ENCODE data around the gene NLGN4X. TPM values are rescaled to one million over a fixed set of nuclear protein-coding genes. Genes with fewer than 3 reads are reported as not detected.

Gene NLGN4X
- polyA plus RNA-seq, 3 donors = 11.9 to 13.0 (median 12.4) TPM

DNA sequence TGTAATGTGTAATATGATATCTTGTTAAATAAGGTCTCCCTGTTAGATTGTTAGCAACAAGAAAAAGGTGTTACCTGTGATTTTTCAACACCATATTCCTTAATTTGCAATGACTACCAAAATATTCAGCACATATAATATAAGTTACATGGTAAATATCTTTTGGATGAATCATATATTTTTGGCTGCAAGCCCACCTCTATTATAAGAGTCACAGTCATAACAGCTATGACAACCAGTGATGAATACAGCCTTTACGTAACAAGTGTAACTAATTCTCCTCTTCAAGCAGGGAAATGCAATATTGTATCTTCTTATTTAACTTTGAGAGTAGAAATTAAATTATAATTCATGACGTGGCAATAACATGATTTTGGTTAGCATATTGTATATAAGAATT lies 187.0 kb downstream of the NLGN4X start:
- no peak for DNase-seq (ENCODE audit: extremely low read depth in 1 of 11, low read depth in 9 of 11, low spot score in 4 of 11)

DNA sequence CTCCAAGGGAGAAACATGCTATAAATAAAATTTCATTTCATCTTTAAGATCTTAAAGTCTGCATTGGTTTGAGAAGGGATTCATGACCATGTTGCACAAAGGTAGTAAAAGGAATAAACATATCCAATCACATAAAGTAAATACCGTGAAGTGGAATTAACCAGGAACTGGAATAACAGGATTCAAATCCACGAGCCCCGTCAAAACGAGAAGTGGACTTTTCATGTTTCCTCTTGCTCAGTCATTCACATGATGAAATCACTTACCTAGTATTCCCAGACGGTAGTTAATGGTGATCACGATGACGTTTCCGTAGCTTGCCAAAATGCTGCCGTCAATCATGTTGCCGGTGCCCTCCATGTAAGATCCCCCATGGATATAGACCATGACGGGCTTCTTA lies 199.7 kb downstream of the NLGN4X start:
- no peak for DNase-seq (ENCODE audit: extremely low read depth in 1 of 11, low read depth in 9 of 11, low spot score in 4 of 11)

DNA sequence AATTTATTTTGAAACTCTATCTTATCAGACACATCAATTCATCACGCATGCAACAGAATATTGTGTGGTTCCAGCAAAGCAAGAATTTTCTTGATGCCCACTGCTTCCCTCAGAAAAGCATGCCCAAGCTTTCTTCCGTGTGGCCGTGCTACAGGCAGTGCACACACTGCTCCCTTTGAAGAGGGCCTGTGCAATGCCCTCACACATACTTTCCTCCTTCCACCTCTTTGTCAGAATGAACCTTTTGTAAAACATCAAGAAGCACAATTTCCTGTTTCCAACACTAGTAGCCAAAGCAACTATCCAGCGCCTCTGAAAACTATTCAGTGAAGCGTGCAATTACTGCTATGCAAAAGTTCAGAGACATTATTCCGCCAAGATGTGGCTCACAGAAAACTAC lies 201.7 kb downstream of the NLGN4X start:
- DNase-seq (ENCODE audit: extremely low read depth in 1 of 11, low read depth in 9 of 11, low spot score in 4 of 11) = peak in 2 of 11 donors; percentile 3 to 5

DNA sequence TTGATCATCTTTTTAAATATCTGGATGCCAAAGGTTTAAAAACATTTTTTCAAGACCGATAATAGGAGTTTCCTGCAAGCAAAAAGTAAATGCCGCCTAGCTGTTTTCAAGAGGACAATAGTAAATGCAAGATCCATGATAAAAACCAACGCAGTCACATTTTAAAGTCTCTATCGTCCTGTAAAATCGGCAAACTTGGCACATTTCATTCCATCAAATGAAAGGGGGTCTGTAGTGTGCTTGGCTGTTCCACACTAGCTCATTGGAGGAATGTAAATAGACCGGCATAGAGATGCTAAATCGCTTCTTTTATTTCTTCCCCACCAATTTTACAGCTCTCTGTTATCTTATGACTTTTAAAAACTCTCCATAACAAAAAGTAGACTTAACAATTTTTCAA lies 202.2 kb downstream of the NLGN4X start:
- DNase-seq (ENCODE audit: extremely low read depth in 1 of 11, low read depth in 9 of 11, low spot score in 4 of 11) = no peak

DNA sequence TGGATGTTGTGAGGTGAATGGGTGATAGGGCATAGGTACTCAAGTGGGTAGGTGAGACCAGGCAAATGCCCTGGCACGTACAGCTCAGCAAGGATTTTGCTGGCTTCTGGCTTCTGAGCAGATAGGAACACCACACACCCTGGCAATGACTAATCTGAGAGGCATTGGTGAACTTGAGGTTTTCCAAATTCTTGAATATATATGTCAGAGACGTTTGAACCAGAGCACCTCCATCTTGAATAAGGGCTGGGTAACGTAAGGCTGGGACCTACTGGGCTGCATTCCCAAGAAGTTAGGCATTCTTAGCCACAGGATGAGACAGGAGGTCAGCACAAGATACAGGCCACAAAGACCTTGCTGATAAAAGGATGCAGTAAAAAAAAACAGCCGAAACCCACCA lies 204.5 kb downstream of the NLGN4X start:
- DNase-seq (ENCODE audit: extremely low read depth in 1 of 11, low read depth in 9 of 11, low spot score in 4 of 11) = no peak

DNA sequence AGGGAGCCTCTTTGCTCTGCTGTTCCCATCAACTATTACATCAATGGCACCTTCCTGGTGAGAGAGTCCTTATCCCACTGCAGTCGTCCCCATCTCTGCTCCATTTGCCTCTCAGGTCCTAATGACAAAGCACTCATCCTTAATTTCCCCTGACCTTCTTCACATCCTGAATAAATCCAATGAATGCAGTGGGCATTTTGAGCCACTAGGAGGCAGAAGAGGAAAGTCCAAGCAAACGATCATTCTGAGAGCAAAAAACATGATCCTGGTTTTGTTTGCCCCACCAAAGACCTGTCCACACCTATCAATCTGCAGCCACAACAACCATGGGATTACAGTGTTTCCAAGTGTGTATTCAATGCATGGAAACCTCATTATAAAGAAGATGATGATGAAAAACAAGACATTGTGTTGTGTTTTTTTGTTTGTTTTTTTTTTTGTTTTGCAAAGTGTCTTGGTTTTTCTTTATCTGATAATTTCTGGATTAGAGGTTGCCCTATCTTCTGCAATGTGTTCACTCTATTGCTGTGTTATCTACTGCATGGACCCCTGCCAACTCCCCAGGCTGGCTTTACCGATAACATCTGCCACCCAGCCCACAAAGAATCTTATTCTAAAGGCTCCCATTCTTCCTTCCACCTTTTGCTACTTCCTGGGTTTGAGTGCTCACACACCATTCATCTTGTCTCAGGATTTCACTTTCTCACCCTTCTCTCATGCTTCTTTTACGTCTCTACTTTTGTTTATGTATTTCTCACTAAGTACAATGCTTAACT lies 207.2 kb downstream of the NLGN4X start:
- peak in 9 of 11 donors; percentile 0 to 46 (median 17) for DNase-seq (ENCODE audit: extremely low read depth in 1 of 11, low read depth in 9 of 11, low spot score in 4 of 11)

DNA sequence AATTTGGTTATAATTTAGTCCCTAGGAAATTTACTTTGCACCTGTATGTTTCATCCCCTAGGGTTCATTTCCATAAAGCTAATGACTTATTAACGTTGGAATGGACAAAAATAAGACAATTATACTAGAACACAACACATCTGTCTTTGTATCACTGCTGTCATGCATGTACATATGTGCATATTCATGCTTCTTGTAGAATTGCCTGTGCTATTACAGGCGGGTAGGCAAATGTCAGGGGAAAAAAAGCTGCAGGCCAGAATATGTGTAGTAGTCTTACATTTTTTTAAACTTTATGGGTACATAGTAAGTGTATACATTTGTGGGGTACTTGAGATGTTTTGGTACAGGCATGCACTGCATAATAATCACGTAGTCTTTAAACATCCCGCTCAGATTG lies 209.6 kb downstream of the NLGN4X start:
- no peak for DNase-seq (ENCODE audit: extremely low read depth in 1 of 11, low read depth in 9 of 11, low spot score in 4 of 11)

DNA sequence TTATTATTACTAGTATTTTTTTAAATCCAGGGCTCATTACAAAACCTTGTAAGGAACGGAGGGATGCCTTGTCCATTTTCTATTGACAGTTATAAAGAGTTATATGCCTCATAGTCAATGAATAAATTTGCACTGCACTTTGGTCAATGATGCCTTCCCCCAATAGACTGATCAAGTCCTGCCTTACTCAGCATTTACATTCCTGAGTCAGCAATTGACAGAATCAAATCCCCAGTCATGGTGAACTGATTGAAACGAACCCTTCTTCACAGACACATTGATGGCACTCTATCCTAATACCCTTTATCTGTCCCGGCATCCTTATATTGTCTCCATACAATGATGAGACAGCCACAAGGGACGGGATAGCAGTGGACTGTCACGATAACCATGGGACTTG lies 213.2 kb downstream of the NLGN4X start:
- no peak for DNase-seq (ENCODE audit: extremely low read depth in 1 of 11, low read depth in 9 of 11, low spot score in 4 of 11)

DNA sequence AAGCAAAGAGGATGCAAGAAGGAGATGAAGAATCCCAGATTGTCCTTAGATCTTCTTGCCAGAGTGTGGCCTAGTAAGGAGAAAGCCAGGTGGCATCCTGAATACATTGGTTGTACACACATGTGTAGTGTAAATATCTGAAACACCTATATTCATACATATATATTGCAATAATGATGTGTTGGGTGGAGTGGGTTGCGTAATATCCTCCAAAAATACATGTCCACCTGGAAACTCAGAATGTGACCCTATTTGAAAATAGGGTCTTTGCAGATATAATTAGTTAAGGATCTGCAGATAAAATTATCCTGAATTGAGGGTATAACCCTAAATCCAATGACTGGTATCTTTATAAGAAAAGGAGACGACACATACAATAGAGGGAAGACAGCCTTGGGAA lies 216.3 kb downstream of the NLGN4X start:
- DNase-seq (ENCODE audit: extremely low read depth in 1 of 11, low read depth in 9 of 11, low spot score in 4 of 11) = no peak

DNA sequence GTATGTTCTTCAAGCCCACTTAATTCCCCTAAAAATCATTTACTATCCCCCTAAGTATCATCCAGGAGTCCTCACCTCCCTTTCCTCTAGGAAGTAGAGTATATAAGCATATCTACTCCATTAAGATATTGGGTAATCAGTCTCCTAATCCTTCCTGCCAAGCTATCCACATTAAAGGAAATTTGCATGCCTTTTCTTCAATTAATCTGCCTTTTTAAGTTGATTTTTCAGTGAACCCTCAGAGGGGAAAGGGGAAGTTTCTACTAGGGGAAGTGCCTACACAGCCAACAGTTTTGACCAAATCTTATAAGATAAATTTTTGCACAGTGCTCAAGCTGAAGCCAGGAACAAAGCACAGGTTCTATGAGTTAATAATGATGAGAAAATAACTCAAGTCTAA lies 222.8 kb downstream of the NLGN4X start:
- DNase-seq (ENCODE audit: extremely low read depth in 1 of 11, low read depth in 9 of 11, low spot score in 4 of 11) = no peak

DNA sequence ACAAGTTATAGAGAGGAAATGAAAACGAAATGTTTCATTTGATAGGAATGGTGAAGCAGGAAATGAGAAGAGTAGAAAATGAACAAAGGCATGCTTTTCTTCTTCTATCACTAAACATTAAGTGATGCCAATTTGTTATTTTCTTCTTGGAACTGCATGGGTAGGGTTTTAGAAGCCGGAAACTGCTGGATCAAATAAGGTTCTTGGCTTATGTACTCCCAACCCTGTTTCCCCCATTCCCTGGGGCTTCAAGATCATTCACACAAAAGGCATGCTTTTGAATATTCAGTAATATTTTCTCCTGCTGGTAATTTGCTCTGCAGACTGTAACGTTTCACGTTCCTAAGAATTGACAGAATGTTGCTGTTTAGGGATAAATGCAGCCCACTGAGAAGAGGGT lies 224.1 kb downstream of the NLGN4X start:
- no peak for DNase-seq (ENCODE audit: extremely low read depth in 1 of 11, low read depth in 9 of 11, low spot score in 4 of 11)

DNA sequence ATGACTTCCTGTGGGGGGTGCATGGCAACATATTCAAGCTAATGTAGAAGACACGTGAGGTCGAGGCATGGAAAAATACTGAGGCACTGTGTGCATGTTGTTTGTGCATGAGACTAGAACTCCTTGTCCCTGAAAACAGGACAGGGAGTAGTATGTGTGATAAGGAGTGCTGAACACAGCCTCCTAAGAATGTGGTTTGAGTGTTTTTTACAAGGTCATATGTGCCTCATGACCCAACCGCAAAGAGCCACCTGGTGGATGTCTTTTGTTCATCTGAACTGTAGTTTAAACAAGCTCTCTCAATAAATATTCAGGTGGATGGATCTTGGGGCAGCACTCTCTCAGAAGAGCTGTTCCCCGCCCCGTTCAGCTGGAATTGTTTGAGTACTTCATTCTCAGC lies 226.6 kb downstream of the NLGN4X start:
- no peak for DNase-seq (ENCODE audit: extremely low read depth in 1 of 11, low read depth in 9 of 11, low spot score in 4 of 11)

DNA sequence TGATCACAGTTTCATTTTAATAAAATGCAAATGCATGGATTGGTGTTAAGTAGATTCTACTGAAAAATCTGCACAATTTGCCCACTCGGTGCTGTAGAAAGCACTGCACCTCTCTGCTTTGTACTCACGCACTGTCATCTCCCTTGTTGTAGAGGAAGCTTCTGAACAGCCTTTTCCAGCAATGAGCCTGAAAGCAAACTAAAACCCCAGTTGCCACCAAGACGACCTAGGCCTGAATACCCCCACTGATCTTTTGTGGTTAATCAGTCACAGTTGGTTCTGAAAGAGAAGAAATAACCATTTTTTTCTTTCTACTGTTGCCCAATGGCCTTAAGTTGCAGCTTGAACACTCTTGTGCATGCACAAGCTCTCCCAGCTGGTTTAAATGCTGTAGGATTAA lies 229.8 kb downstream of the NLGN4X start:
- DNase-seq (ENCODE audit: extremely low read depth in 1 of 11, low read depth in 9 of 11, low spot score in 4 of 11) = no peak

DNA sequence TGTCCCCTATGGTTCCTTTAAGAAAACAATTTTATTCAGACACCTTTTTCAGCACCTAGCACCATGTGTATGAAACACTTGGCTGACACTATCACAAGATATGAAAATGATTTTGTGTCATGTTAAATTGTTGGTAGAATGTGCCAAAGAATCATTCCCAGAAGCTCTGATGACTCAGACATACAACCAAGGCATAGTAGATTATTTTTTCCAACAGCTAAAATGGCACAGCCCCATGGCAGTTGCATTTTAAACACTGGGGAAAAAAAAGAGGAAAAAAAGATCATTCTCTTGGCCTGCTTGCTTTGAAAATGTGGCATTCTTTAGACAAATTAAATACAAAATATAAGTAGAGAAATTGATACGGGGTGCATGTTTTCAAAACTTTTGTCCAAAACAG lies 230.2 kb downstream of the NLGN4X start:
- no peak for DNase-seq (ENCODE audit: extremely low read depth in 1 of 11, low read depth in 9 of 11, low spot score in 4 of 11)

DNA sequence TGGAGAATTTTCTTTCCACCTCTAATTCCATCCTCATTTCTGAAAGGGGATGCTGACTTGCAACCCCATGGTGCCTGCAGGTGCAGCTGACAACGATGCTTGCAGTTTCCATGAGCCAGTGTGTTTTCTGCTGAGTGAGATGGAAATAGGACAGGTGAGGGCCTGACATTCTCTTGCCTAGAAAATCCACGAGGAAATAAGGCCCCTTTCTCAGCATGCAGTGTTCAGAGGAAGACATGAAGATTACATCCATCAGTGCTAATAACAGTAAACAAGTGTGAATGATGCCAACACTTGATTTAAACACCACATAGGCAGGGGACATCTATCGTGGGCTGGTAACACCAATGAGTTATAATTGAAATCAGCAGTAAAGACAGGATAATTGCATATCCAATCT lies 237.3 kb downstream of the NLGN4X start:
- DNase-seq (ENCODE audit: extremely low read depth in 1 of 11, low read depth in 9 of 11, low spot score in 4 of 11) = no peak

DNA sequence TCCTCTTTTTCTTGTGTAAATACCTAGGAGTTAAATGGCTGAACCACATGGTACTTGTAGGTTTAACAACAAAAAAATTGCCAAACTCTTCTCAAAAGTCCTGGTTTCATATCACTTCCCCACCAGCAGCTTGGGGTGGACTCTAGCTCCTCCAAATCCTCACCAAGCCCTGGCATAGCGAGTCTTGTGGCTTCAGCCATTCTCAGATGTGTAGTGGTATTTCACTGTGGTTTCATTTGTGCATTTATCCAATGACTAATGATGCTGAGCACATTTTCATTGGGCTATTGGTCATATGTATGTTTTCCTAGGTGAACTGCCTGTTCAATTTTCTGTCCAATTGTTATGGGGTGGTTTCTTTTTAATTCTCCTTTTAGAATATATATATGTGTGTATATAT lies 249.3 kb downstream of the NLGN4X start:
- no peak for DNase-seq (ENCODE audit: extremely low read depth in 1 of 11, low read depth in 9 of 11, low spot score in 4 of 11)

DNA sequence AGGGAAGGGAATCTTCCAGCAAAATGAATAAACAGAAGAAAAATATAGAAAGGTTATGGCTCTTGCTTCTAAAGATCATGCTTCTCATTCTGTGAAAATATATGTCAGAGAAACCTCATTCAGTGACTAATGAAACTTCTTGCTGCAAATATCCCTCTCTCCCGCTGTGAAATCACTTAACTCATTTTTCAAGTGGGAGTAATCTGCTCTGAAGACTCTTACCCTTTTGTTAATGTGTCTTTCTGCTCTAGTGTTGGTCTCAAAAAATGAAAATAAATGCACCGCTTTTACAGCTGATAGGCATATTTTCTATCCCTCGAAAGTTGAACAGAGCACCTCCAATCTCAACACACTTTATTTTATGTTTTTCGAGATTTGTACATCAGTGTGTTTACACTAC lies 252.3 kb downstream of the NLGN4X start:
- DNase-seq (ENCODE audit: extremely low read depth in 1 of 11, low read depth in 9 of 11, low spot score in 4 of 11) = no peak

DNA sequence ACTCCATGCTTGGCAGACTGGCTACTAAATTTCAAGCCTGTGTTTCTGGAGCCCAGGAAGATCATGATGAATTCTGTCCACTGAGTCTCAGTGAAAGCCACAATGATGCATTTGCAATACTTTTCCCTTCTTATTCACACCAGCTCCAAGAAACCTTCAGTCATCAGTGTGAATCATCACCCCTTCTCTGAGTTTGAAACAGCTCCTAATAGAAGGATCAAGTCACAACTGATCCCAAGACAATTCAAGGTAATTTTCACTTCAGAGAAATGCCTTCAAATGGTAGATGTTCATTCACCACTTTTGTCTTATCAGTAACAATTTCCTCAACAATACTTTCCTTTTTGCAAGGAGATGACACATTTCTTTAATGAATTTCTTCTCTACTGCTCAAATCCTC lies 257.4 kb downstream of the NLGN4X start:
- DNase-seq (ENCODE audit: extremely low read depth in 1 of 11, low read depth in 9 of 11, low spot score in 4 of 11) = no peak

DNA sequence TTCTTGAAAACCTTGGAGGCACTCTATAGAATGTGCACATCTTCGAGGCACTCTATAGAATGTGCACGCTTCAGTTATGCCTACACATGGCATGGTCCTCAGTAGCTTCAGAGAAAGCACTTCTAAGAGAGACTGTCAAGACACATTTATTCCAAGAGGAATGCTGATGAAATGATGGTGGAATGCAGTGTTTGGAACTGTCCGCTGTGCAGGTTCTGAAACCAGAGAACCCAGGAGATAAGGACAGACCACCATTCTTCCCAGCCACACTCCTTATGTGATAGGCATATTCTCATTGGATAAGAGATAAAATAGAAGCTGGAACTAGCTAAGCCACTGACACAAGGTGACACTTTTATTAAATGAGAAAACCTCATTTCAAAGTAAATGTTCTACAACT lies 263.3 kb downstream of the NLGN4X start:
- no peak for DNase-seq (ENCODE audit: extremely low read depth in 1 of 11, low read depth in 9 of 11, low spot score in 4 of 11)

DNA sequence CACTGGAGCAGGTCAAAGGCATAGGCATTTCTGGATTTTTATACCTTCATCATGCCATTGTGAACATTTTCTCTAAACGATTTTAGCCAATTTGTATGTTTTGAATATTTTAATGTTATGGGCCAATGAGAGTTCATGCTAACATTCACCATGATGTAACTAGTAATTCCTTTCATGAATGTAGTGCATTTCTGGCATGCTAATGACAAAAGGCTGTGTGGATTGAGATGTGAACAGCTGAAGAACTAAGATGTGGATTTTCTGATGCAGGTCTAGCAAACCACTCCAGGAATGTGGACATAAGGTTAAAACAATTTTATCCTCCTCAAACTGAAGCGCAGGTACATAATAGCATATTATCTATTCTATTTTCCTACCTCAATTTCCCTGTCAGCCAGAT lies 269.4 kb downstream of the NLGN4X start:
- DNase-seq (ENCODE audit: extremely low read depth in 1 of 11, low read depth in 9 of 11, low spot score in 4 of 11) = no peak

DNA sequence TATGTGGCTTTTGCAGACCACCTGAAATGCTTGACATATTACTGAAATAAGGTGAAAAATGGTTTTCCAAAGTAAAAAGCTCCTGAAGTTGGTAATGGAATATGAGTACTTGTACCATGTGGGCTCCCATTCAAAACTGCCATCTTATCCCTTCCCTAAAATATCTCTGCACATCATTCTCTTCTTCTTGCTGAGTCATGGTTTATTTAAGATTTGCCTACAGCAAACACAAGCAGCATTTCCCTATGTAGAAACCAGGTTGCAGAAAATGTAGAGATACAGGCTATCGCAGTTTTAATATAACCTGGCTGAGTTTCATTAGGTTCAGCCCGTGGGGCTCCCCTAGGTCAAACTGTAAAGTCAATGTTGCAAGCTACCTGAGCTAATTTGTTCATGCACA lies 270.1 kb downstream of the NLGN4X start:
- DNase-seq (ENCODE audit: extremely low read depth in 1 of 11, low read depth in 9 of 11, low spot score in 4 of 11) = no peak
